HepG2 (cell line): Measurements from ENCODE around the gene TVP23C. TPM values are rescaled to one million over a fixed set of nuclear protein-coding genes. Genes with fewer than 3 reads are reported as not detected.
"Not testable (repeated sequence)": the region's sequence is repeated elsewhere in the genome, so short reads cannot be mapped to it uniquely, and the experiment has no call there.

Experiments
- ATAC-seq: fragments of 200-7000 bp; cut with Tn5 transposase; 3 replicates; pipeline ENCODE4 v1.9.1; 2020; ENCODE audit warnings: mild to moderate bottlenecking, moderate library complexity
- BruUV-seq: library from RNA; stranded (reverse); fragments of 400-500 nt; replicated peaks from 2 replicates; lab custom pipeline; 2021; lab: Mats Ljungman, UMichigan
- CTCF ChIA-PET: fragments of 300-600 bp; formaldehyde crosslinking; extraction: SDS; loops from one replicate; lab custom pipeline; 2021; ENCODE audit warnings: low total read pairs, inconsistent platforms, low intra/inter-chr PET ratio; lab: Yijun Ruan, JAX
- POLR2A ChIA-PET: fragments of 350-600 bp; sonication (Branson Sonifier 250); formaldehyde crosslinking; loops from one replicate; lab custom pipeline; 2020; ENCODE audit warnings: antibody characterized with exemption, inconsistent platforms; lab: Yijun Ruan, JAX
- DNase-seq: peaks from one replicate; pipeline ENCODE4 v3.0.0-alpha.2; 2015; ENCODE audit warnings: low spot score
- FAIRE-seq: peaks from 3 replicates; lab custom pipeline; 2011; peaks lifted over from hg19 to GRCh38; lab: Jason Lieb, UNC
- H2AFZ ChIP-seq: one replicate; pipeline ENCODE4 v1.6.1; 2011; ENCODE audit warnings: low read length, inconsistent platforms
- H3K27ac ChIP-seq: fragments of 300-600 bp; 3 replicates; pipeline ENCODE4 v1.8.0; 2011; ENCODE audit warnings: mixed run types, mild to moderate bottlenecking, mixed read lengths, low read length, inconsistent platforms; ENCODE audit not compliant: insufficient read depth; ENCODE audit errors: extremely low read length
- H3K27me3 ChIP-seq, 2 experiments: fragments of 200-600 bp in 1 of 2; 2 replicates in 1 of 2; 3 replicates in 1 of 2; pipeline versions ENCODE4 v1.6.0 to v1.8.0; 2011; ENCODE audit warnings: low read length in 2 of 2, mild to moderate bottlenecking in 2 of 2, moderate library complexity in 2 of 2, inconsistent platforms in 1 of 2; ENCODE audit not compliant: insufficient read depth in 2 of 2, control insufficient read depth in 1 of 2
- H3K36me3 ChIP-seq, 2 experiments: fragments of 200-600 bp in 1 of 2; replicated peaks in 1 of 2; 2 replicates in 1 of 2; 3 replicates in 1 of 2; pipeline versions ENCODE4 v1.5.1 to v1.8.0; 2011; ENCODE audit warnings: low read length in 2 of 2, inconsistent platforms in 1 of 2; ENCODE audit not compliant: insufficient read depth in 2 of 2, control insufficient read depth in 1 of 2
- H3K4me1 ChIP-seq: 2 replicates; pipeline ENCODE4 v1.5.1; 2012; ENCODE audit warnings: low read length, inconsistent platforms; ENCODE audit not compliant: insufficient read depth
- H3K4me2 ChIP-seq: 2 replicates; pipeline ENCODE4 v1.6.0; 2011; ENCODE audit warnings: low read depth, low read length, inconsistent platforms
- H3K4me3 ChIP-seq, 3 experiments: fragments of 200-600 bp in 1 of 3; sonication (generic), shearing (Covaris generic) in 1 of 3; replicated peaks in 1 of 3; 2 replicates each; pipeline ENCODE4 v1.5.1; 2011 to 2016; ENCODE audit warnings: low read length in 3 of 3, inconsistent platforms in 2 of 3, low read depth in 2 of 3, mild to moderate bottlenecking in 2 of 3, control low read depth in 1 of 3, mixed read lengths in 1 of 3; ENCODE audit not compliant: insufficient read depth in 1 of 3
- H3K79me2 ChIP-seq: one replicate; pipeline ENCODE4 v1.6.1; 2011; ENCODE audit warnings: low read length, inconsistent platforms; ENCODE audit not compliant: insufficient read depth
- H3K9ac ChIP-seq: 2 replicates; pipeline ENCODE4 v1.6.0; 2011; ENCODE audit warnings: mild to moderate bottlenecking, low read depth, low read length, inconsistent platforms; ENCODE audit not compliant: insufficient read depth
- H3K9me3 ChIP-seq: 2 replicates; pipeline ENCODE4 v1.5.1; 2012; ENCODE audit warnings: mild to moderate bottlenecking, low read length
- H4K20me1 ChIP-seq: 2 replicates; pipeline ENCODE4 v1.6.0; 2011; ENCODE audit warnings: inconsistent platforms, mild to moderate bottlenecking, low read length, moderate library complexity; ENCODE audit not compliant: insufficient read depth
- WGBS: methylation state at CpG from one replicate; pipeline ENCODE4 v1.1.6; 2017; ENCODE audit warnings: low lambda C conversion rate; 5-methylcytosine and 5-hydroxymethylcytosine counted together
- in situ Hi-C: cut with HindIII; loops from 2 replicates; pipeline ENCODE4 v1.10.0; 2017; ENCODE audit warnings: low pct_unique_long_range_greater_than_20kb; ENCODE audit not compliant: extremely low pct_ligation_motif_present
- intact Hi-C: fragments of 100-400 bp; cut with micrococcal nuclease; formaldehyde crosslinking; loops from one replicate; pipeline ENCODE4 v1.10.0; 2022; ENCODE audit not compliant: unreplicated experiment
- polyA plus RNA-seq, 8 experiments: library from polyadenylated mRNA; depleted of rRNA in 3 of 8; stranded (reverse) in 7 of 8; unstranded in 1 of 8; fragments of >200 nt; fragmentation: Illumina TruSeq in 4 of 8; extraction: Trizol in 4 of 8; gene quantifications; 2 replicates each; pipeline versions ENCODE4 v1.2.1 to v1.2.3, GENCODE V29; 2011 to 2016; ENCODE audit warnings: low read depth in 4 of 8, missing spikeins in 1 of 8, mixed read lengths in 1 of 8; ENCODE audit not compliant: insufficient read depth in 1 of 8
- total RNA-seq, 5 experiments: library from RNA; depleted of rRNA; stranded (reverse); fragments of >200 nt; fragmentation: Illumina TruSeq; extraction: Trizol; gene quantifications; 2 replicates each; pipeline ENCODE4 v1.2.3, GENCODE V29; 2016; ENCODE audit warnings: low read depth in 1 of 5

The TVP23C gene
- total and polyA plus RNA-seq, 2 of the 13 experiments (the other 11 are each of a cell fraction or from before 2014, with no cell fraction given) = 10.4 to 28.2 TPM

GRCh38 chr17:15592960-15593359 lies 29.7 kb upstream of the TVP23C start:
- in situ Hi-C loops, H4K20me1 ChIP-seq, H3K27me3 ChIP-seq, intact Hi-C loops, CTCF ChIA-PET, H3K4me3 ChIP-seq, H3K27ac ChIP-seq, H3K36me3 ChIP-seq, H3K79me2 ChIP-seq, FAIRE-seq, H2AFZ ChIP-seq, DNase-seq, H3K4me1 ChIP-seq, POLR2A ChIA-PET, H3K4me2 ChIP-seq, H3K9me3 ChIP-seq, ATAC-seq, H3K9ac ChIP-seq, BruUV-seq: not testable (repeated sequence)
- WGBS = no CpG with 5 or more reads among the region's 8 CpGs

DNA sequence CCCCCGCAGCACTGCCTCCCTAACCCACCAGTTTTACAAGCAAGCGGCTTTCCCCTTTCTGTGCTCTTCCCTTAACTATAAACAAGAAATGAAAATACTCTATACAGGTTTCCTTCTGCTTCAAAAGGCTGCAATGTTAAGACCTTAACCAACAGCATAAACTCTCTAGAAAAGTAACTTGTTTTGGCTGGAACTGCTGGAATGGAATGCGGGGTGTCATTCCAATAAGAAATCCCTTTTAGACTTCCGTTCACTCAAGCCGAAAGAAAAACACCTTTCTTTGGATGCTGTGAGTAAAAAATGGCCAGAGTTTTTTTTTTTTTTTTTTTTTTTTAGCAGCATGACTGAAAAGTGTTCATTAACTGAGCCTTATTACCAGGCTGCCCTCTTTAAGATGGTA lies 28.7 kb upstream of the TVP23C start:
- CTCF ChIA-PET, H3K4me3 ChIP-seq, in situ Hi-C loops, H4K20me1 ChIP-seq, POLR2A ChIA-PET, H3K27me3 ChIP-seq, H3K27ac ChIP-seq, ATAC-seq, H3K9me3 ChIP-seq, BruUV-seq, FAIRE-seq, H3K4me2 ChIP-seq, intact Hi-C loops, H3K36me3 ChIP-seq, H3K79me2 ChIP-seq, H3K9ac ChIP-seq, H2AFZ ChIP-seq, H3K4me1 ChIP-seq, DNase-seq: not testable (repeated sequence)
- 60% methylated on average over 5 of the region's 5 CpGs for WGBS

DNA sequence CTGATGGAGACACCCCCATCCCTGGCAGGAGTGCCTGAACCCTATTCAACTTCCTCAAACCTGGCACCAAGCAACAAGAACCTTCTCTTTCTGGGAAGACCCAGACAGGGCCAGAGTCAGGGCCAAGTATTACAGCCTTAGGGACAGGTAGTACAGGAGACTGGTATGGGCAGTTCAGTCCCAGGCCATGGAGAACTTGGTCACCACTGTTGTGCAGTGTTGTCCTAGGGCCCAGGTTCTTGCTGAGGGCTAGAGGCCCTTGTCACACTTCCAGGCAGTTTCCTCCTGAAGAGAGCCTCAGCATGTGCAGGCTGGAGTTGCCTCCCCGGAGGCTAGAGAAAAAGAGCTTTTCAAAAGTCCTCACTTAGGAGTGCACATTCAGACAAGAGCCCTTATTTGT lies 27.6 kb upstream of the TVP23C start:
- DNase-seq, FAIRE-seq, CTCF ChIA-PET, in situ Hi-C loops, H3K79me2 ChIP-seq, BruUV-seq, H3K36me3 ChIP-seq, H4K20me1 ChIP-seq, intact Hi-C loops, H3K4me1 ChIP-seq, H3K27ac ChIP-seq, H3K4me3 ChIP-seq, H3K27me3 ChIP-seq, H3K9ac ChIP-seq, ATAC-seq, H3K4me2 ChIP-seq, H3K9me3 ChIP-seq, H2AFZ ChIP-seq, POLR2A ChIA-PET: not testable (repeated sequence)
- WGBS = 83% methylated on average over 1 of the region's 1 CpG

GRCh38 chr17:15589544-15590536 lies 26.6 kb upstream of the TVP23C start:
- H3K27ac ChIP-seq, CTCF ChIA-PET, DNase-seq, H3K4me2 ChIP-seq, H3K9ac ChIP-seq, H2AFZ ChIP-seq, intact Hi-C loops, POLR2A ChIA-PET, H3K4me3 ChIP-seq, in situ Hi-C loops, H4K20me1 ChIP-seq, ATAC-seq, H3K4me1 ChIP-seq, H3K36me3 ChIP-seq, FAIRE-seq, BruUV-seq, H3K79me2 ChIP-seq, H3K27me3 ChIP-seq, H3K9me3 ChIP-seq: not testable (repeated sequence)
- 35% methylated on average over 6 of the region's 17 CpGs for WGBS
